ENCODE results near the gene OTOF.

OTOF gene

GRCh38 chr2:26500406-26500805 is 22.5 kb upstream of the OTOF start:
- no peak for TF ChIP-seq POLR2AphosphoS5 (IDR thresholded peaks at IDR 0.05; ENCODE audit: low read depth, low read length)
- no peak for TF ChIP-seq SIN3A (IDR thresholded peaks at IDR 0.05; ENCODE audit: borderline replicate concordance, insufficient read depth, low read length)
- TF ChIP-seq TAF1 (IDR thresholded peaks at IDR 0.05; ENCODE audit: borderline replicate concordance, insufficient read depth, low read length) = no peak
- no peak for TF ChIP-seq FOXP2 (optimal IDR thresholded peaks at IDR 0.05; ENCODE audit: borderline replicate concordance, extremely low read depth, extremely low read length, insufficient read depth)
- TF ChIP-seq REST (IDR thresholded peaks at IDR 0.05; ENCODE audit: insufficient read depth in 1 of 2, low read depth in 2 of 2, low read length in 2 of 2) = no peak

GRCh38 chr2:26495705-26496297 is 17.9 kb upstream of the OTOF start:
- no peak for TF ChIP-seq POLR2AphosphoS5 (IDR thresholded peaks at IDR 0.05; ENCODE audit: low read depth, low read length)
- no peak for TF ChIP-seq FOXP2 (optimal IDR thresholded peaks at IDR 0.05; ENCODE audit: borderline replicate concordance, extremely low read depth, extremely low read length, insufficient read depth)
- no peak for TF ChIP-seq TAF1 (IDR thresholded peaks at IDR 0.05; ENCODE audit: borderline replicate concordance, insufficient read depth, low read length)
- TF ChIP-seq REST (IDR thresholded peaks at IDR 0.05; ENCODE audit: insufficient read depth in 1 of 2, low read depth in 2 of 2, low read length in 2 of 2) = no peak
- no peak for TF ChIP-seq SIN3A (IDR thresholded peaks at IDR 0.05; ENCODE audit: borderline replicate concordance, insufficient read depth, low read length)

DNA sequence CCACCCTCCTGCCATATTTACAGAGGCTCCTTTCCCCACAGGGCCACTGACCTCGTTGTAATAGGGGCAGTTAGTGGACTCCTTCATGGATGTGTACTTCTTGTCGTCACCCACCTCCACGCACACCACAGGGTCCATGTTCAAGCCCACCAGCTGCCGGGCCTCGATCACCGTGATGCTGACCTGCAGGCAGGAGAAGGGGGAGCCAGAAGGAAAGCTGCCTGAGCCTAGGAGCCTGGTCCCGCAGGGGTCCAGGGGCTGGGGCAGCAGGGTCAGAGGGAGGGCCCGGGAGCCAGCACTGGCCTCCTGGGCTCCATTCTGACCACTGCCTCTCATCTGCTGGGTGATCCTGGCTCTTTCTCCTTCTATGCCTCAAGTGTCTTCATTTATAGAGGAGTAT is 17.0 kb upstream of the OTOF start:
- TF ChIP-seq SIN3A (IDR thresholded peaks at IDR 0.05; ENCODE audit: borderline replicate concordance, insufficient read depth, low read length) = no peak
- TF ChIP-seq REST (IDR thresholded peaks at IDR 0.05; ENCODE audit: insufficient read depth in 1 of 2, low read depth in 2 of 2, low read length in 2 of 2) = no peak
- no peak for TF ChIP-seq POLR2AphosphoS5 (IDR thresholded peaks at IDR 0.05; ENCODE audit: low read depth, low read length)
- no peak for TF ChIP-seq FOXP2 (optimal IDR thresholded peaks at IDR 0.05; ENCODE audit: borderline replicate concordance, extremely low read depth, extremely low read length, insufficient read depth)
- TF ChIP-seq TAF1 (IDR thresholded peaks at IDR 0.05; ENCODE audit: borderline replicate concordance, insufficient read depth, low read length) = no peak

GRCh38 chr2:26494199-26494598 is 16.3 kb upstream of the OTOF start:
- no peak for TF ChIP-seq TAF1 (IDR thresholded peaks at IDR 0.05; ENCODE audit: borderline replicate concordance, insufficient read depth, low read length)

- no peak for TF ChIP-seq REST (IDR thresholded peaks at IDR 0.05; ENCODE audit: insufficient read depth in 1 of 2, low read depth in 2 of 2, low read length in 2 of 2)
- no peak for TF ChIP-seq POLR2AphosphoS5 (IDR thresholded peaks at IDR 0.05; ENCODE audit: low read depth, low read length)
- no peak for TF ChIP-seq FOXP2 (optimal IDR thresholded peaks at IDR 0.05; ENCODE audit: borderline replicate concordance, extremely low read depth, extremely low read length, insufficient read depth)
- TF ChIP-seq TAF1 (IDR thresholded peaks at IDR 0.05; ENCODE audit: borderline replicate concordance, insufficient read depth, low read length) = no peak
- no peak for TF ChIP-seq SIN3A (IDR thresholded peaks at IDR 0.05; ENCODE audit: borderline replicate concordance, insufficient read depth, low read length)
These were observed 15.6 kb upstream of the OTOF start for GRCh38 chr2:26493566-26493965.

Data from PFSK-1 (cell line).